Colonic mucosa (tissue), 4 donors: ENCODE results near the gene PTPRT. TPM values are rescaled to one million over a fixed set of nuclear protein-coding genes. Genes with fewer than 3 reads are reported as not detected.

ENCODE experiments used
- DNase-seq: peaks from one replicate; pipeline ENCODE4 v3.0.0-alpha.2; 2020
- H3K27ac ChIP-seq: fragments of 200-600 bp; one replicate; pipeline ENCODE4 v1.8.0; 2021
- H3K27me3 ChIP-seq: fragments of 200-600 bp; one replicate; pipeline ENCODE4 v1.8.0; 2021
- H3K36me3 ChIP-seq: fragments of 200-600 bp; one replicate; pipeline ENCODE4 v1.8.0; 2021
- H3K4me1 ChIP-seq: fragments of 200-600 bp; one replicate; pipeline ENCODE4 v1.8.0; 2021; ENCODE audit warnings: mild to moderate bottlenecking
- H3K4me3 ChIP-seq: fragments of 200-600 bp; one replicate; pipeline ENCODE4 v1.8.0; 2021
- H3K9ac ChIP-seq, 2 donors: one replicate each; pipeline ENCODE4 v1.7.0; 2013; ENCODE audit warnings: control low read depth in 2 of 2, low read depth in 2 of 2, low read length in 2 of 2
- H3K9me3 ChIP-seq: fragments of 200-600 bp; one replicate; pipeline ENCODE4 v1.8.0; 2021
- intact Hi-C: fragments of 100-400 bp; cut with DNase I; formaldehyde crosslinking; loops from one replicate; pipeline ENCODE4 v1.14.1; 2022
- total RNA-seq, 2 donors: library from RNA; stranded (reverse); fragmentation: NEBNext Ultra II Directional in 1 of 2; extraction: Animal tissue kit (Norgen Biotek cat#: 25700) in 1 of 2; gene quantifications; one replicate each; pipeline ENCODE4 v1.2.1, GENCODE V29; 2021
- TF ChIP-seq, protein P1 (sequence below): fragments of 200-600 bp; IDR thresholded peaks from one replicate; pipeline ENCODE4 v1.8.0; 2022; ENCODE audit warnings: antibody characterized with exemption, mild to moderate bottlenecking
- donor health status: healthy.
- donor health status: DM: no; HTN: no; CAD: no.
- donor health status: DM: no; HTN: no; CAD: no.

PTPRT gene
- total RNA-seq, 2 donors from 2014 or later = 0.11 to 0.12 TPM

GRCh38 chr20:42705550-42705949 lies 484.2 kb downstream of the PTPRT start:
- TF ChIP-seq, protein P1, sequence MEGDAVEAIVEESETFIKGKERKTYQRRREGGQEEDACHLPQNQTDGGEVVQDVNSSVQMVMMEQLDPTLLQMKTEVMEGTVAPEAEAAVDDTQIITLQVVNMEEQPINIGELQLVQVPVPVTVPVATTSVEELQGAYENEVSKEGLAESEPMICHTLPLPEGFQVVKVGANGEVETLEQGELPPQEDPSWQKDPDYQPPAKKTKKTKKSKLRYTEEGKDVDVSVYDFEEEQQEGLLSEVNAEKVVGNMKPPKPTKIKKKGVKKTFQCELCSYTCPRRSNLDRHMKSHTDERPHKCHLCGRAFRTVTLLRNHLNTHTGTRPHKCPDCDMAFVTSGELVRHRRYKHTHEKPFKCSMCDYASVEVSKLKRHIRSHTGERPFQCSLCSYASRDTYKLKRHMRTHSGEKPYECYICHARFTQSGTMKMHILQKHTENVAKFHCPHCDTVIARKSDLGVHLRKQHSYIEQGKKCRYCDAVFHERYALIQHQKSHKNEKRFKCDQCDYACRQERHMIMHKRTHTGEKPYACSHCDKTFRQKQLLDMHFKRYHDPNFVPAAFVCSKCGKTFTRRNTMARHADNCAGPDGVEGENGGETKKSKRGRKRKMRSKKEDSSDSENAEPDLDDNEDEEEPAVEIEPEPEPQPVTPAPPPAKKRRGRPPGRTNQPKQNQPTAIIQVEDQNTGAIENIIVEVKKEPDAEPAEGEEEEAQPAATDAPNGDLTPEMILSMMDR = no peak

DNA sequence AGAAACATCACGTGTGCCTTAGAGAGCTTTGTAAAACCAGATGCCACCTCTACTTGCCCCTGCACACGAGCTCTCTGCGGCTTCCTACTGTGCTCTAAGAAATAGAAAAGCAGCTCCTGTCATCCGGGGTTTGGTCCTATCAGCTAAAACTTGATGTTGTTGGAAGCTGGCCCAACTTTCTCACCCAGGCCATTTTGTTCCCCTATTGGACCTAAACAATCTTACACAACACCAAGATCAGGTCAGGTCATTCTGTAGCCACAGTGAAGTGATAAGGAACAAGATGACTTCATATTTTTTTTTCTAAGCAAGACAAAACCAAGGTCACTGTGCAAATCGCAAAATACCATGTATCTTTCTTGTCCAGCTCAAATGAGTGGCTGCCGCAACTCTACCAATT lies 486.0 kb downstream of the PTPRT start:
- no peak for DNase-seq
- Histone ChIP-seq H3K36me3 (no peaks in the 10 kb centered on the region), H3K9ac (no peak overlapping the region), H3K4me3 (no peak overlapping the region), H3K4me1 (no peaks in the 10 kb centered on the region), H3K9me3 (no peaks in the 10 kb centered on the region), H3K27me3 (no peaks in the 10 kb centered on the region), H3K27ac (no peak overlapping the region)
- TF ChIP-seq, protein P1 = no peak
- intact Hi-C loops = no loop called here

More at GRCh38 chr20:42705550-42705949, 484.2 kb downstream of the PTPRT start:
- no peak overlapping the region for H3K27ac ChIP-seq
- no peak overlapping the region for H3K4me3 ChIP-seq
- H3K9ac ChIP-seq = no peak overlapping the region
- no peaks in the 10 kb centered on the region for H3K9me3 ChIP-seq
- no peaks in the 10 kb centered on the region for H3K36me3 ChIP-seq
- intact Hi-C loops = no loop called here
- no peaks in the 10 kb centered on the region for H3K27me3 ChIP-seq
- DNase-seq = no peak
- no peaks in the 10 kb centered on the region for H3K4me1 ChIP-seq

GRCh38 chr20:42701948-42702347 lies 487.8 kb downstream of the PTPRT start:
- Histone ChIP-seq H3K4me3 (no peak overlapping the region), H3K9me3 (no peaks in the 10 kb centered on the region), H3K27ac (no peak overlapping the region), H3K27me3 (no peaks in the 10 kb centered on the region), H3K36me3 (no peaks in the 10 kb centered on the region), H3K4me1 (no peaks in the 10 kb centered on the region), H3K9ac (no peak overlapping the region)
- TF ChIP-seq, protein P1 = no peak
- intact Hi-C loops = no loop called here
- no peak for DNase-seq

GRCh38 chr20:42700372-42700771 lies 489.3 kb downstream of the PTPRT start:
- no peaks in the 10 kb centered on the region for H3K36me3 ChIP-seq
- H3K27ac ChIP-seq = no peak overlapping the region
- H3K9ac ChIP-seq = no peak overlapping the region
- no peaks in the 10 kb centered on the region for H3K27me3 ChIP-seq
- no peak for DNase-seq
- H3K4me3 ChIP-seq = no peak overlapping the region
- TF ChIP-seq, protein P1 = no peak
- intact Hi-C loops = no loop called here
- H3K9me3 ChIP-seq = no peaks in the 10 kb centered on the region
- H3K4me1 ChIP-seq = no peaks in the 10 kb centered on the region

DNA sequence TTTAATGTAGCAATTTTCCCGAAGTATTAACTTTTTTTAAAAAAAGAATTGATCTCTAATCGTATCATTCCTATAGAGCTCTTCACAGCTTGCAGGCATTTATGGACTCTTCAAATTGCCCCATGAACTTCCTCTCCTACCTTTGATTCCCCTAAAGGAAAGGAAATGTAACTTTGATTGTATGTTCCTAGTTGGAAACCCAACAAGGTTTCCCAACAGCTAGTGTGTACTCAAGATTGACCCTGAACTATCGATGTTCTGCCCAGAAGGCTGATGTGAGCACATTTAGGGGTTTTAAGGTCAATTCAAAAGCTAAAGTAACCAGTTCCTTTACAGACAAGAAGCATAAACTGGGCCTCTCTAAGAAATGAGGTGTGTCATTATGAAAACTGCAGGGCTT lies 491.7 kb downstream of the PTPRT start:
- no peak for DNase-seq
- intact Hi-C loops = no loop called here
- Histone ChIP-seq H3K4me3 (no peak overlapping the region), H3K9me3 (no peaks in the 10 kb centered on the region), H3K36me3 (no peaks in the 10 kb centered on the region), H3K4me1 (no peaks in the 10 kb centered on the region), H3K9ac (no peak overlapping the region), H3K27ac (no peak overlapping the region), H3K27me3 (no peaks in the 10 kb centered on the region)
- TF ChIP-seq, protein P1 = no peak
